Stimulated activated CD8-positive, alpha-beta memory T cell treated with anti-CD3 and anti-CD28 coated beads, Interleukin-12 subunit alpha, Interleukin-12 subunit beta, amount 100 ng/mL, for 24 hours (primary cell): ENCODE data around the gene PRRG2.

ENCODE experiments used
- DNase-seq: peaks from one replicate; pipeline ENCODE4 v3.0.0-alpha.2; 2020; ENCODE audit errors: extremely low read depth

Gene PRRG2

DNA sequence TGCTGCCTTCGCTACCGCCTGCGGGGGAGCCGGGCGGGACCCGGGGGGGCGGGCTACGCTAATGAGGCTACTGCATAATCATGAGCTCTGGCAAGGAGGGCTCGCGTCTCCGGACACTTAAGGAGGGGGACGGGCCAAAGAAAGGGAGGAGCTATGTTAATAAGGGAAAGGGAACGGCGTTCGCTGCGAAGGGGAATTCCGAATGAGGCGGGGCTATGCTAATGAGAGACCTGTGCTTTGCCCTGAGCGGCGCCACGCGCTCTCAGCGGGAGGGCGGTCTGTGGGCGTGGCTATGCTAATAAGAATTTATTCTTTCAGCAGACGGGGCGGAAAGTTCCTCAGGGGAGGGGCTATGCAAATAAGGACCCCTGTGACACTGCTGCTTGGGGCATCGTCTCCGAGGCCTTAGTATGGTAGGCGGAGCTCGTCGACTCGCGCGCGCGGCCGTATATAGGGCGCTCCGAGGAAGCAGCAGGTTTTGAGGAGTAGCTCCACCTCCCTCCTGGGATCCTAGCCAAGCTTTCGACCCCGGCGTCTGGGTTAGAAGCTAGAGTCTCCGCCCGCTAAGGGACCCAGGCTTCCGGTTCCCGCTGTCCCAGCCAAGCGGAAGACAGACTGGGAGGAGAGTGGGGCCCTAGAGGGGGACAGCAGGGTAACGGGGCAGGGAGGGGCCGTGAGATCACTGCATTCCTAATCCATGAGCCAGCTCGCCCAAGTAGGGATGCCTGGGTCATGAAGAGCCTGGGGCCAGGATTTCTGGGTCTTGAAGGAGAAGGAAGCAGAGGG, 59.2 kb downstream of the PRRG2 start, which contains the start of gene RRAS:
RRAS (minus strand) TSS at position 31 of the 786 bp plus-strand sequence. CDS start 45 bp downstream, outside the sequence.
- DNase-seq, result peak; percentile 100
